GM18526 (cell line): ENCODE data around the gene CLIC6.

Experiments used
- POLR2A ChIP-seq: IDR thresholded peaks from 3 replicates; pipeline ENCODE4 v1.6.1; 2011; ENCODE audit not compliant: insufficient read length; ENCODE audit errors: extremely low read depth

CLIC6 gene

GRCh38 chr21:34697826-34698225, 29.0 kb downstream of the CLIC6 start:
- no peak for TF ChIP-seq POLR2A

- no peak for TF ChIP-seq POLR2A
Observed at GRCh38 chr21:34698270-34699015, 29.6 kb downstream of the CLIC6 start.

- no peak for TF ChIP-seq POLR2A
Observed at GRCh38 chr21:34700605-34701004, 31.8 kb downstream of the CLIC6 start.

GRCh38 chr21:34701726-34702125, 32.9 kb downstream of the CLIC6 start:
- no peak for TF ChIP-seq POLR2A

- TF ChIP-seq POLR2A = no peak
Observed at GRCh38 chr21:34702341-34703170, 33.8 kb downstream of the CLIC6 start.

- no peak for TF ChIP-seq POLR2A
Observed at GRCh38 chr21:34703571-34703970, 34.8 kb downstream of the CLIC6 start.

GRCh38 chr21:34704119-34704518, 35.3 kb downstream of the CLIC6 start:
- no peak for TF ChIP-seq POLR2A

- TF ChIP-seq POLR2A = no peak
Observed at GRCh38 chr21:34705011-34705410, 36.2 kb downstream of the CLIC6 start.

- TF ChIP-seq POLR2A = no peak
Observed at GRCh38 chr21:34706337-34706736, 37.5 kb downstream of the CLIC6 start.

- no peak for TF ChIP-seq POLR2A
Observed at GRCh38 chr21:34707876-34708325, 39.1 kb downstream of the CLIC6 start.

- TF ChIP-seq POLR2A = no peak
Observed at GRCh38 chr21:34713621-34714020, 44.8 kb downstream of the CLIC6 start.

GRCh38 chr21:34715518-34715917, 46.7 kb downstream of the CLIC6 start:
- TF ChIP-seq POLR2A = no peak

- no peak for TF ChIP-seq POLR2A
Observed at GRCh38 chr21:34715985-34716596, 47.3 kb downstream of the CLIC6 start.

- no peak for TF ChIP-seq POLR2A
Observed at GRCh38 chr21:34722684-34723300, 54.0 kb downstream of the CLIC6 start.

GRCh38 chr21:34724131-34724856, 55.5 kb downstream of the CLIC6 start:
- TF ChIP-seq POLR2A = no peak

- no peak for TF ChIP-seq POLR2A
Observed at GRCh38 chr21:34724857-34725195, 56.0 kb downstream of the CLIC6 start.
